AG09319 (cell line): ENCODE data around the gene MAN2A1.
A peak's percentile ranks its signal among the peaks of the same experiment; 100 is the strongest.

ENCODE experiments used
- DNase-seq: peaks from one replicate; pipeline ENCODE4 v3.0.0-alpha.2; 2010; ENCODE audit warnings: low read depth; ENCODE audit errors: extremely low read depth
- CTCF ChIP-seq: IDR thresholded peaks from 2 replicates; pipeline ENCODE4 v1.5.1; 2011; ENCODE audit warnings: low read depth, mild to moderate bottlenecking, inconsistent platforms, low read length, moderate library complexity

Gene MAN2A1

DNA sequence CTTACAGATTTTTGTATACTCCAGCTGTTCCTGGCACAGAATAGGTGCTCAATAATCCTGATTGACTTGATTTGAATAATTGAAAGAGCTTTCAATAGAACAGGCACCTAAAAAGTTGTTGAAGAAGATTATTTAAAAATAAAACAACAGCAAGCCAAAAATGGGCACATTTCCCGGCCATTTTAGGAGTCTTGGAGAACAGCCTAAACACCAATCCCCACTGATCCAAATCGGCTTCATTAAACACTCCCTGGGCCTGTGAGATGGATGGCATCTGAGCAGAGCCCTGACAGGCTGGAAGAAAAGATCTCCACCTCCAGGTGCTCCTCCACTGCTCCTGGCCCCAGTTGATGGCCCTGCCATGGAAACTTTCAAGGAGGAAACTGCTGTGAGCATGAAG is 213.3 kb downstream of the MAN2A1 start:
- no peak for TF ChIP-seq CTCF
- no peak for DNase-seq

GRCh38 chr5:109905906-109906305 is 216.2 kb downstream of the MAN2A1 start:
- TF ChIP-seq CTCF = no peak

GRCh38 chr5:109907189-109907588 is 217.5 kb downstream of the MAN2A1 start:
- no peak for DNase-seq
- TF ChIP-seq CTCF = no peak

More at GRCh38 chr5:109905906-109906305, 216.2 kb downstream of the MAN2A1 start:
- DNase-seq = no peak

DNA sequence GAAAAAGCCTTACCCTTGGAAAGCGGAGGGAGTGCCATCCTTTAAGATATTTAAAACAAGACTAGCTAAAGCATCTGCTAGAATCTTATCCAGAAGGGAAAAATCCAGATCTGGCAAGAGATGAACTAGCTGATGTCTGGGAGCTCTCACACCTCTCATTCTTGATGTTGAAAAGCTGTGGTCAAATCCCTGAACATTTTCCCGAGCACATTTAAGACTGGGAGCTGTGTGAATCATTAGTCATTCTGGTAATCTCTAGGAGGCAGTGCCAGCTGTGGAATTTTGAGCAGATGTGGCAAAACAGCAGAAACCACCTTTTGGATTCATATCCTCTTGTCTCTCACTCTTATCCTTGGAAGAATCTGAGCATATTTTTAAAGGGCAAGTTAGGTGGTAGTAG is 218.0 kb downstream of the MAN2A1 start:
- peak; percentile 11 for DNase-seq
- TF ChIP-seq CTCF = no peak

GRCh38 chr5:109908366-109908765 is 218.6 kb downstream of the MAN2A1 start:
- TF ChIP-seq CTCF = no peak
- DNase-seq = no peak

GRCh38 chr5:109910874-109911273 is 221.1 kb downstream of the MAN2A1 start:
- TF ChIP-seq CTCF = no peak
- no peak for DNase-seq

- DNase-seq = peak; percentile 35
- no peak for TF ChIP-seq CTCF
These were observed 222.0 kb downstream of the MAN2A1 start for GRCh38 chr5:109911731-109912130.
